Tibial artery (tissue), 4 donors: ENCODE measurements around the gene SP5.

Experiments used
- DNase-seq, 2 donors: peaks; one replicate each; pipeline ENCODE4 v3.0.0-alpha.2; 2019
- H3K27ac ChIP-seq, 2 donors: fragments of 200-600 bp; sonication (generic) in 1 of 2; 1 replicate in 1 of 2; 2 replicates in 1 of 2; pipeline ENCODE4 v1.5.1; 2018 to 2019; ENCODE audit warnings: mild to moderate bottlenecking in 1 of 2
- H3K27me3 ChIP-seq, 2 donors: fragments of 200-600 bp; sonication (generic) in 1 of 2; one replicate each; pipeline versions ENCODE4 v1.5.1 to v1.6.0; 2016 to 2019
- H3K36me3 ChIP-seq, 3 donors: fragments of 200-600 bp; sonication (generic) in 2 of 3; one replicate each; pipeline ENCODE4 v1.5.1; 2016 to 2019; ENCODE audit warnings: mild to moderate bottlenecking in 2 of 3
- H3K4me1 ChIP-seq, 4 donors: fragments of 200-600 bp; sonication (generic) in 2 of 4; 1 replicate in 3 of 4; 2 replicates in 1 of 4; pipeline ENCODE4 v1.5.1; 2016 to 2019
- H3K4me3 ChIP-seq, 2 donors: fragments of 200-600 bp; sonication (generic) in 1 of 2; 1 replicate in 1 of 2; 2 replicates in 1 of 2; pipeline ENCODE4 v1.5.1; 2018 to 2019; ENCODE audit warnings: mild to moderate bottlenecking in 2 of 2
- H3K9me3 ChIP-seq, 3 donors: fragments of 200-600 bp; sonication (generic) in 1 of 3; one replicate each; pipeline ENCODE4 v1.5.1; 2016 to 2019
- intact Hi-C: fragments of 100-400 bp; cut with DNase I; formaldehyde crosslinking; loops from one replicate; pipeline ENCODE4 v1.15.0; 2023; ENCODE audit warnings: low total_unique reads
- TF ChIP-seq, protein P1 (sequence below), 2 experiments: fragments of 200-600 bp in 1 of 2; fragments of 450-650 bp in 1 of 2; IDR thresholded peaks; one replicate each; pipeline ENCODE4 v1.5.1; 2017 to 2019; ENCODE audit warnings: antibody characterized with exemption in 2 of 2, mild to moderate bottlenecking in 1 of 2, moderate library complexity in 1 of 2

SP5 gene

GRCh38 chr2:170737406-170737805, 22.3 kb downstream of the SP5 start:
- Histone ChIP-seq H3K4me3 (no peak overlapping the region), H3K9me3 (peaks cover 0 to 4% (median 0%) of the 10 kb centered on the region in 3 donors), H3K27ac (no peak overlapping the region), H3K36me3 (no peaks in the 10 kb centered on the region), H3K4me1 (no peaks in the 10 kb centered on the region), H3K27me3 (no peaks in the 10 kb centered on the region)
- DNase-seq, result no peak
- TF ChIP-seq, protein P1, sequence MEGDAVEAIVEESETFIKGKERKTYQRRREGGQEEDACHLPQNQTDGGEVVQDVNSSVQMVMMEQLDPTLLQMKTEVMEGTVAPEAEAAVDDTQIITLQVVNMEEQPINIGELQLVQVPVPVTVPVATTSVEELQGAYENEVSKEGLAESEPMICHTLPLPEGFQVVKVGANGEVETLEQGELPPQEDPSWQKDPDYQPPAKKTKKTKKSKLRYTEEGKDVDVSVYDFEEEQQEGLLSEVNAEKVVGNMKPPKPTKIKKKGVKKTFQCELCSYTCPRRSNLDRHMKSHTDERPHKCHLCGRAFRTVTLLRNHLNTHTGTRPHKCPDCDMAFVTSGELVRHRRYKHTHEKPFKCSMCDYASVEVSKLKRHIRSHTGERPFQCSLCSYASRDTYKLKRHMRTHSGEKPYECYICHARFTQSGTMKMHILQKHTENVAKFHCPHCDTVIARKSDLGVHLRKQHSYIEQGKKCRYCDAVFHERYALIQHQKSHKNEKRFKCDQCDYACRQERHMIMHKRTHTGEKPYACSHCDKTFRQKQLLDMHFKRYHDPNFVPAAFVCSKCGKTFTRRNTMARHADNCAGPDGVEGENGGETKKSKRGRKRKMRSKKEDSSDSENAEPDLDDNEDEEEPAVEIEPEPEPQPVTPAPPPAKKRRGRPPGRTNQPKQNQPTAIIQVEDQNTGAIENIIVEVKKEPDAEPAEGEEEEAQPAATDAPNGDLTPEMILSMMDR (IDR thresholded peaks at IDR 0.05), result no peak
- intact Hi-C loops, result no loop called here

GRCh38 chr2:170737821-170738220, 22.7 kb downstream of the SP5 start:
- DNase-seq, result no peak
- H3K4me1 ChIP-seq, result no peaks in the 10 kb centered on the region
- no peak overlapping the region for H3K4me3 ChIP-seq
- H3K27me3 ChIP-seq, result no peaks in the 10 kb centered on the region
- H3K9me3 ChIP-seq, result peaks cover 0 to 4% (median 0%) of the 10 kb centered on the region in 3 donors
- intact Hi-C loops, result no loop called here
- no peaks in the 10 kb centered on the region for H3K36me3 ChIP-seq
- no peak overlapping the region for H3K27ac ChIP-seq
- TF ChIP-seq, protein P1 (IDR thresholded peaks at IDR 0.05), result no peak

GRCh38 chr2:170739048-170739447, 23.9 kb downstream of the SP5 start:
- no peak for DNase-seq

GRCh38 chr2:170739507-170740046, 24.4 kb downstream of the SP5 start:
- no peak for DNase-seq
- Histone ChIP-seq H3K4me1 (no peaks in the 10 kb centered on the region), H3K27ac (no peak overlapping the region), H3K36me3 (no peaks in the 10 kb centered on the region), H3K4me3 (no peak overlapping the region), H3K27me3 (no peaks in the 10 kb centered on the region), H3K9me3 (peaks cover 0 to 4% (median 0%) of the 10 kb centered on the region in 3 donors)
- intact Hi-C loops, result no loop called here
- TF ChIP-seq, protein P1 (IDR thresholded peaks at IDR 0.05), result no peak

More at GRCh38 chr2:170739048-170739447, 23.9 kb downstream of the SP5 start:
- intact Hi-C loops, result no loop called here
- TF ChIP-seq, protein P1 (IDR thresholded peaks at IDR 0.05), result no peak
- Histone ChIP-seq H3K27me3 (no peaks in the 10 kb centered on the region), H3K9me3 (peaks cover 0 to 4% (median 0%) of the 10 kb centered on the region in 3 donors), H3K4me1 (no peaks in the 10 kb centered on the region), H3K4me3 (no peak overlapping the region), H3K36me3 (no peaks in the 10 kb centered on the region), H3K27ac (no peak overlapping the region)

GRCh38 chr2:170740660-170741059, 25.5 kb downstream of the SP5 start:
- Histone ChIP-seq H3K4me1 (no peaks in the 10 kb centered on the region), H3K36me3 (no peaks in the 10 kb centered on the region), H3K27me3 (no peaks in the 10 kb centered on the region), H3K9me3 (peaks cover 0 to 4% (median 0%) of the 10 kb centered on the region in 3 donors), H3K4me3 (no peak overlapping the region), H3K27ac (no peak overlapping the region)
- no peak for DNase-seq
- TF ChIP-seq, protein P1 (IDR thresholded peaks at IDR 0.05), result no peak
- intact Hi-C loops, result no loop called here

DNA sequence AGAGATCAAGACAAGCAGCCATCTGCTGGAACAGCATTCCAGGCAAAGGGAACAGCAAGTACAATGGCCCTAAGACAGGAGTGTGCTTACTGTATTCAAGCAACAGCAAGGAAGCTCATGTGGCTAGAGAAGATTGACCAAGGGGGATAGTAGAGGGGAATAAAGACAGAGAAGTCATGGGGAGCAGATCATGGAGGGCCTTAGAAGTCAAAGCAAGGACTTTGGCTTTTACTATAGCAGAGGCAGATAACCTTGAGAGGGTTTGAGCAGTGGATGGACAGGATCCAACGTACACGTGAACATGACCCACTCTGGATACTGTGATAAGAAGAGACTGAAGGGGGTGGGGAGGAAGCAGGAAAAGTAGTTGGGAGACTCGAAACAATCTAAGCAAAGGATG, 26.9 kb downstream of the SP5 start:
- no peak for DNase-seq
- intact Hi-C loops, result no loop called here

More for the DNA sequence above, 26.9 kb downstream of the SP5 start:
- Histone ChIP-seq H3K36me3 (no peaks in the 10 kb centered on the region), H3K27ac (no peak overlapping the region), H3K9me3 (peaks cover 0 to 4% (median 0%) of the 10 kb centered on the region in 3 donors), H3K4me3 (no peak overlapping the region), H3K4me1 (no peaks in the 10 kb centered on the region), H3K27me3 (no peaks in the 10 kb centered on the region)
- TF ChIP-seq, protein P1 (IDR thresholded peaks at IDR 0.05), result no peak
